ENCODE results near the gene PI4KA. TPM values are rescaled to one million over a fixed set of nuclear protein-coding genes. Genes with fewer than 3 reads are reported as not detected.
"Not testable (repeated sequence)": the region's sequence is repeated elsewhere in the genome, so short reads cannot be mapped to it uniquely, and the experiment has no call there.

PI4KA gene
- total RNA-seq, 2 donors from 2014 or later, result 46.7 to 55.1 TPM

- Histone ChIP-seq H3K27me3 (no peaks in the 10 kb centered on the region), H3K36me3 (no peaks in the 10 kb centered on the region), H3K27ac (no peak overlapping the region), H3K4me3 (no peak overlapping the region), H3K9me3 (no peaks in the 10 kb centered on the region), H3K4me1 (no peaks in the 10 kb centered on the region)
- DNase-seq (ENCODE audit: low spot score), result no peak
- no peak for TF ChIP-seq CTCF (IDR thresholded peaks at IDR 0.05)
These were observed 180.8 kb downstream of the PI4KA start for GRCh38 chr22:20677684-20678242.

GRCh38 chr22:20675613-20676012 lies 183.0 kb downstream of the PI4KA start:
- DNase-seq (ENCODE audit: low spot score); H3K4me1 ChIP-seq; H3K4me3 ChIP-seq; H3K27me3 ChIP-seq; H3K36me3 ChIP-seq; H3K27ac ChIP-seq; H3K9me3 ChIP-seq: not testable (repeated sequence)

- H3K27ac ChIP-seq, result no peak overlapping the region
- H3K4me3 ChIP-seq, result no peak overlapping the region
- DNase-seq (ENCODE audit: low spot score), result no peak
- H3K27me3 ChIP-seq, result peaks cover 0 to 8% of the 10 kb centered on the region in 2 donors
- no peaks in the 10 kb centered on the region for H3K9me3 ChIP-seq
- H3K36me3 ChIP-seq, result no peaks in the 10 kb centered on the region
- H3K4me1 ChIP-seq, result no peaks in the 10 kb centered on the region
- TF ChIP-seq CTCF (IDR thresholded peaks at IDR 0.05), result no peak
These were observed 183.6 kb downstream of the PI4KA start for GRCh38 chr22:20674998-20675397.

GRCh38 chr22:20673295-20674195 lies 185.1 kb downstream of the PI4KA start:
- H3K9me3 ChIP-seq, result no peaks in the 10 kb centered on the region
- DNase-seq (ENCODE audit: low spot score), result no peak
- H3K4me3 ChIP-seq, result no peak overlapping the region
- TF ChIP-seq CTCF (IDR thresholded peaks at IDR 0.05), result no peak
- H3K36me3 ChIP-seq, result no peaks in the 10 kb centered on the region
- H3K27me3 ChIP-seq, result peaks cover 0 to 8% of the 10 kb centered on the region in 2 donors
- no peak overlapping the region for H3K27ac ChIP-seq
- H3K4me1 ChIP-seq, result no peaks in the 10 kb centered on the region

GRCh38 chr22:20672732-20673131 lies 185.9 kb downstream of the PI4KA start:
- Histone ChIP-seq H3K9me3 (no peaks in the 10 kb centered on the region), H3K36me3 (no peaks in the 10 kb centered on the region), H3K4me1 (no peaks in the 10 kb centered on the region), H3K4me3 (no peak overlapping the region), H3K27me3 (peaks cover 0 to 8% of the 10 kb centered on the region in 2 donors), H3K27ac (no peak overlapping the region)
- DNase-seq (ENCODE audit: low spot score), result no peak
- TF ChIP-seq CTCF (IDR thresholded peaks at IDR 0.05), result no peak

- no peak overlapping the region for H3K4me3 ChIP-seq
- H3K9me3 ChIP-seq, result no peaks in the 10 kb centered on the region
- DNase-seq (ENCODE audit: low spot score), result no peak
- no peaks in the 10 kb centered on the region for H3K4me1 ChIP-seq
- no peak overlapping the region for H3K27ac ChIP-seq
- no peak for TF ChIP-seq CTCF (IDR thresholded peaks at IDR 0.05)
- H3K27me3 ChIP-seq, result peaks cover 0 to 8% of the 10 kb centered on the region in 2 donors
- H3K36me3 ChIP-seq, result no peaks in the 10 kb centered on the region
These were observed 186.6 kb downstream of the PI4KA start for GRCh38 chr22:20672082-20672424.
